ENCODE measurements around the gene LINC00632.

GRCh38 chrX:140765043-140765784, 55.7 kb downstream of the LINC00632 start:
- no peak for TF ChIP-seq POLR2A (IDR thresholded peaks at IDR 0.05)
- TF ChIP-seq, protein P1, sequence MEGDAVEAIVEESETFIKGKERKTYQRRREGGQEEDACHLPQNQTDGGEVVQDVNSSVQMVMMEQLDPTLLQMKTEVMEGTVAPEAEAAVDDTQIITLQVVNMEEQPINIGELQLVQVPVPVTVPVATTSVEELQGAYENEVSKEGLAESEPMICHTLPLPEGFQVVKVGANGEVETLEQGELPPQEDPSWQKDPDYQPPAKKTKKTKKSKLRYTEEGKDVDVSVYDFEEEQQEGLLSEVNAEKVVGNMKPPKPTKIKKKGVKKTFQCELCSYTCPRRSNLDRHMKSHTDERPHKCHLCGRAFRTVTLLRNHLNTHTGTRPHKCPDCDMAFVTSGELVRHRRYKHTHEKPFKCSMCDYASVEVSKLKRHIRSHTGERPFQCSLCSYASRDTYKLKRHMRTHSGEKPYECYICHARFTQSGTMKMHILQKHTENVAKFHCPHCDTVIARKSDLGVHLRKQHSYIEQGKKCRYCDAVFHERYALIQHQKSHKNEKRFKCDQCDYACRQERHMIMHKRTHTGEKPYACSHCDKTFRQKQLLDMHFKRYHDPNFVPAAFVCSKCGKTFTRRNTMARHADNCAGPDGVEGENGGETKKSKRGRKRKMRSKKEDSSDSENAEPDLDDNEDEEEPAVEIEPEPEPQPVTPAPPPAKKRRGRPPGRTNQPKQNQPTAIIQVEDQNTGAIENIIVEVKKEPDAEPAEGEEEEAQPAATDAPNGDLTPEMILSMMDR (IDR thresholded peaks at IDR 0.05): no peak

All from testis (tissue), 2 donors.